HepG2 (cell line): ENCODE measurements around the gene TTC22. TPM values are rescaled to one million over a fixed set of nuclear protein-coding genes. Genes with fewer than 3 reads are reported as not detected.

Source experiments
- GFI1 ChIP-seq: sonication (generic); formaldehyde crosslinking; IDR thresholded peaks from 2 replicates; pipeline ENCODE4 v1.5.0; 2020; ENCODE audit warnings: missing genetic modification reagents, mild to moderate bottlenecking, borderline replicate concordance
- GTF3A ChIP-seq: sonication (generic); formaldehyde crosslinking; conservative IDR thresholded peaks from 2 replicates; pipeline ENCODE4 v1.4.0; 2020; ENCODE audit warnings: mild to moderate bottlenecking, missing genetic modification reagents
- HNF4G ChIP-seq, 2 experiments: sonication (generic) in 1 of 2; formaldehyde crosslinking in 1 of 2; IDR thresholded peaks; 2 replicates each; pipeline versions ENCODE4 v1.4.0 to v1.6.1; 2011 to 2020; ENCODE audit warnings: borderline replicate concordance in 2 of 2, low read depth in 2 of 2, mild to moderate bottlenecking in 2 of 2, low read length in 1 of 2, missing genetic modification reagents in 1 of 2, moderate library complexity in 1 of 2
- KAT8 ChIP-seq: IDR thresholded peaks from 2 replicates; pipeline ENCODE4 v1.6.1; 2016; ENCODE audit warnings: missing genetic modification reagents, missing compliant biosample characterization
- MXD4 ChIP-seq: IDR thresholded peaks from 2 replicates; pipeline ENCODE4 v1.6.1; 2016; ENCODE audit warnings: mild to moderate bottlenecking, missing biosample characterization, missing genetic modification reagents
- NFE2L2 ChIP-seq: fragments of 150-350 bp; IDR thresholded peaks from 2 replicates; pipeline ENCODE4 v1.6.1; 2014; ENCODE audit warnings: low read length
- NFKBIZ ChIP-seq: IDR thresholded peaks from 2 replicates; pipeline ENCODE4 v1.6.1; 2018; ENCODE audit warnings: missing genetic modification reagents, missing compliant biosample characterization
- ONECUT2 ChIP-seq: sonication (generic); formaldehyde crosslinking; IDR thresholded peaks from 2 replicates; pipeline ENCODE4 v1.4.0; 2020; ENCODE audit warnings: missing genetic modification reagents
- PAX8 ChIP-seq: sonication (generic); formaldehyde crosslinking; IDR thresholded peaks from 2 replicates; pipeline ENCODE4 v1.8.0; 2022; ENCODE audit warnings: mild to moderate bottlenecking, missing genetic modification reagents, borderline replicate concordance
- RNF2 ChIP-seq: fragments of 450-650 bp; conservative IDR thresholded peaks from 2 replicates; pipeline ENCODE4 v1.6.1; 2016; ENCODE audit warnings: low read depth
- SMARCC2 ChIP-seq: fragments of 450-650 bp; IDR thresholded peaks from 2 replicates; pipeline ENCODE4 v1.6.1; 2017; ENCODE audit warnings: antibody characterized with exemption, mild to moderate bottlenecking
- SNRNP70 ChIP-seq: fragments of 200-400 bp; formaldehyde crosslinking; IDR thresholded peaks from 2 replicates; pipeline ENCODE4 v1.6.1; 2017; ENCODE audit warnings: mild to moderate bottlenecking, low read depth, low read length, moderate library complexity
- ZFP1 ChIP-seq: IDR thresholded peaks from 2 replicates; pipeline ENCODE4 v1.6.1; 2016
- ZNF180 ChIP-seq: sonication (generic); formaldehyde crosslinking; IDR thresholded peaks from 2 replicates; pipeline ENCODE4 v1.4.0; 2020; ENCODE audit warnings: low read depth, missing genetic modification reagents, borderline replicate concordance
- ZNF20 ChIP-seq: sonication (generic); formaldehyde crosslinking; IDR thresholded peaks from 2 replicates; pipeline ENCODE4 v1.4.0; 2020; ENCODE audit warnings: mild to moderate bottlenecking, moderate library complexity, missing genetic modification reagents
- ZNF251 ChIP-seq: sonication (generic); formaldehyde crosslinking; IDR thresholded peaks from 2 replicates; pipeline ENCODE4 v1.9.0; 2021; ENCODE audit warnings: mild to moderate bottlenecking, missing genetic modification reagents
- ZNF792 ChIP-seq: IDR thresholded peaks from 2 replicates; pipeline ENCODE4 v1.6.1; 2016
- ZSCAN20 ChIP-seq: sonication (generic); formaldehyde crosslinking; IDR thresholded peaks from 2 replicates; pipeline ENCODE4 v1.4.0; 2020; ENCODE audit warnings: missing genetic modification reagents, mild to moderate bottlenecking, borderline replicate concordance
- ZSCAN29 ChIP-seq: sonication (generic); formaldehyde crosslinking; conservative IDR thresholded peaks from 2 replicates; pipeline ENCODE4 v1.4.0; 2020; ENCODE audit warnings: mild to moderate bottlenecking, missing genetic modification reagents
- polyA plus RNA-seq, 8 experiments: library from polyadenylated mRNA; depleted of rRNA in 3 of 8; stranded (reverse) in 7 of 8; unstranded in 1 of 8; fragments of >200 nt; fragmentation: Illumina TruSeq in 4 of 8; extraction: Trizol in 4 of 8; gene quantifications; 2 replicates each; pipeline versions ENCODE4 v1.2.1 to v1.2.3, GENCODE V29; 2011 to 2016; ENCODE audit warnings: low read depth in 4 of 8, missing spikeins in 1 of 8, mixed read lengths in 1 of 8; ENCODE audit not compliant: insufficient read depth in 1 of 8
- total RNA-seq, 5 experiments: library from RNA; depleted of rRNA; stranded (reverse); fragments of >200 nt; fragmentation: Illumina TruSeq; extraction: Trizol; gene quantifications; 2 replicates each; pipeline ENCODE4 v1.2.3, GENCODE V29; 2016; ENCODE audit warnings: low read depth in 1 of 5
- TF ChIP-seq, protein P1 (sequence below): IDR thresholded peaks from 2 replicates; pipeline ENCODE4 v1.6.1; 2016; ENCODE audit warnings: missing compliant biosample characterization, missing genetic modification reagents, borderline replicate concordance
- TF ChIP-seq, protein P2 (sequence below): sonication (generic); formaldehyde crosslinking; conservative IDR thresholded peaks from 2 replicates; pipeline ENCODE4 v1.4.0; 2020; ENCODE audit warnings: missing genetic modification reagents
- TF ChIP-seq, protein P3 (sequence below): sonication (generic); formaldehyde crosslinking; IDR thresholded peaks from 2 replicates; pipeline ENCODE4 v1.4.0; 2020; ENCODE audit warnings: missing genetic modification reagents

TTC22 gene
- total and polyA plus RNA-seq, 2 of the 13 experiments (the other 11 are each of a cell fraction or from before 2014, with no cell fraction given) = not detected

DNA sequence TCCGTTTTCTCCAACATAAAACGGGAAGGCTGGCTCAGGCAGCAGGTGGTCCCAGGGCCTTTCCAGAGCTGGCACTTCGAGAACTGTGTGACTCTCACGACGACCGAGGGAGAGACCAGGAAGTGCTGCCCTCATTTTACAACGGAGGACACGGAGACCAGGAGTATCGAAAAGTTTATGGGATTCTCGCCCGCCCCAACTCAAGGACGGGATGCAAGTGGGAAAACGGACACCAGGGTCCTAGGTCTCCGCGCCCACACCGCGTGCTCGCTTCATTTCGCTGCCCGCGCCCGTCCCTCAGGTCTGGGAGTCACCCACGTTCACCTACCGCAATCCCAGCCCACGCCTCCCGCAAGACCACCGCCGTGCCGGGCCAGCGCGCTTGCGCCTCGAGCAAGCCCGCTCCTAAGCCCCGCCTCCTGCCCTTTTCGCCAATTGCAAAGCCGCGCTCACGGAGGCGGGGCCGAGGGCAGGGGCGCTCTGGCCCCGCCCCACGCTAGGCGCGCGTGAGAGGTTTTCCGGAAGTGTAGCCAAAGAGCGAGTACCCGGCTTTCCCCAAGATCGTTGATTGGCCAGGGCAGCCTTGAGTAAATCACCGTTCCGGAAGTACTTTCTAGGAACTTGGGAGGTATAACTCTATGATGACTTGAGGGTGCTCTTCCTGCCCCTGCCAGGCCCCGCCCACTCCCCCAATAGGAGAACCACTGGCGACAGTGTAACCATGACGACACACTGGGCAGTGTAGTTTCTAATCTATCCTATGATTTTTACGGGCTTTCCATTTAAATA is 36.8 kb downstream of the TTC22 start, which contains the start of gene PARS2 (continued):
- TF ChIP-seq, protein P1, sequence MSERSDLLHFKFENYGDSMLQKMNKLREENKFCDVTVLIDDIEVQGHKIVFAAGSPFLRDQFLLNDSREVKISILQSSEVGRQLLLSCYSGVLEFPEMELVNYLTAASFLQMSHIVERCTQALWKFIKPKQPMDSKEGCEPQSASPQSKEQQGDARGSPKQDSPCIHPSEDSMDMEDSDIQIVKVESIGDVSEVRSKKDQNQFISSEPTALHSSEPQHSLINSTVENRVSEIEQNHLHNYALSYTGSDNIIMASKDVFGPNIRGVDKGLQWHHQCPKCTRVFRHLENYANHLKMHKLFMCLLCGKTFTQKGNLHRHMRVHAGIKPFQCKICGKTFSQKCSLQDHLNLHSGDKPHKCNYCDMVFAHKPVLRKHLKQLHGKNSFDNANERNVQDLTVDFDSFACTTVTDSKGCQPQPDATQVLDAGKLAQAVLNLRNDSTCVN (CRISPR knock-in tag) = peak; percentile 62; the same call in 1 of the 2 replicates
- TF ChIP-seq ZFP1 (CRISPR knock-in tag) (no peak; the same call in 1 of the 2 replicates), ONECUT2 (no peak), ZSCAN29 (CRISPR knock-in tag) (no peak), GTF3A (CRISPR knock-in tag) (no peak), KAT8 (peak; percentile 90), SNRNP70 (no peak), ZSCAN20 (CRISPR knock-in tag) (no peak), ZNF180 (CRISPR knock-in tag) (no peak), ZNF792 (0 out of 2 replicates have a peak, but pooled peaks have one; percentile 23), RNF2 (peak; percentile 65; the same call in 1 of the 2 replicates), MXD4 (CRISPR knock-in tag) (no peak), GFI1 (CRISPR knock-in tag) (peak; percentile 66; the same call in 1 of the 2 replicates), SMARCC2 (no peak), PAX8 (CRISPR knock-in tag) (no peak), NFE2L2 (no peak), ZNF251 (CRISPR knock-in tag) (no peak), NFKBIZ (CRISPR knock-in tag) (no peak), HNF4G (IDR thresholded peaks at IDR 0.05; ENCODE audit: borderline replicate concordance, low read depth, low read length) (no peak), HNF4G (CRISPR knock-in tag; IDR thresholded peaks at IDR 0.05; ENCODE audit: borderline replicate concordance, low read depth) (no peak), ZNF20 (CRISPR knock-in tag) (no peak)
- TF ChIP-seq, protein P2, sequence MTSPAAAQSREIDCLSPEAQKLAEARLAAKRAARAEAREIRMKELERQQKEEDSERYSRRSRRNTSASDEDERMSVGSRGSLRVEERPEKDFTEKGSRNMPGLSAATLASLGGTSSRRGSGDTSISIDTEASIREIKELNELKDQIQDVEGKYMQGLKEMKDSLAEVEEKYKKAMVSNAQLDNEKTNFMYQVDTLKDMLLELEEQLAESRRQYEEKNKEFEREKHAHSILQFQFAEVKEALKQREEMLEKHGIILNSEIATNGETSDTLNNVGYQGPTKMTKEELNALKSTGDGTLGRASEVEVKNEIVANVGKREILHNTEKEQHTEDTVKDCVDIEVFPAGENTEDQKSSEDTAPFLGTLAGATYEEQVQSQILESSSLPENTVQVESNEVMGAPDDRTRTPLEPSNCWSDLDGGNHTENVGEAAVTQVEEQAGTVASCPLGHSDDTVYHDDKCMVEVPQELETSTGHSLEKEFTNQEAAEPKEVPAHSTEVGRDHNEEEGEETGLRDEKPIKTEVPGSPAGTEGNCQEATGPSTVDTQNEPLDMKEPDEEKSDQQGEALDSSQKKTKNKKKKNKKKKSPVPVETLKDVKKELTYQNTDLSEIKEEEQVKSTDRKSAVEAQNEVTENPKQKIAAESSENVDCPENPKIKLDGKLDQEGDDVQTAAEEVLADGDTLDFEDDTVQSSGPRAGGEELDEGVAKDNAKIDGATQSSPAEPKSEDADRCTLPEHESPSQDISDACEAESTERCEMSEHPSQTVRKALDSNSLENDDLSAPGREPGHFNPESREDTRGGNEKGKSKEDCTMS (CRISPR knock-in tag) = no peak
- TF ChIP-seq, protein P3, sequence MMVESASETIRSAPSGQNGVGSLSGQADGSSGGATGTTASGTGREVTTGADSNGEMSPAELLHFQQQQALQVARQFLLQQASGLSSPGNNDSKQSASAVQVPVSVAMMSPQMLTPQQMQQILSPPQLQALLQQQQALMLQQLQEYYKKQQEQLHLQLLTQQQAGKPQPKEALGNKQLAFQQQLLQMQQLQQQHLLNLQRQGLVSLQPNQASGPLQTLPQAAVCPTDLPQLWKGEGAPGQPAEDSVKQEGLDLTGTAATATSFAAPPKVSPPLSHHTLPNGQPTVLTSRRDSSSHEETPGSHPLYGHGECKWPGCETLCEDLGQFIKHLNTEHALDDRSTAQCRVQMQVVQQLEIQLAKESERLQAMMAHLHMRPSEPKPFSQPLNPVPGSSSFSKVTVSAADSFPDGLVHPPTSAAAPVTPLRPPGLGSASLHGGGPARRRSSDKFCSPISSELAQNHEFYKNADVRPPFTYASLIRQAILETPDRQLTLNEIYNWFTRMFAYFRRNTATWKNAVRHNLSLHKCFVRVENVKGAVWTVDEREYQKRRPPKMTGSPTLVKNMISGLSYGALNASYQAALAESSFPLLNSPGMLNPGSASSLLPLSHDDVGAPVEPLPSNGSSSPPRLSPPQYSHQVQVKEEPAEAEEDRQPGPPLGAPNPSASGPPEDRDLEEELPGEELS (CRISPR knock-in tag) = no peak
